SK-N-SH treated with all-trans-retinoic acid at 6 μM for 48 hours (cell line): ENCODE measurements around the gene TERC.

Experiments used
- ARNTL ChIP-seq: fragments of 450-650 bp; formaldehyde crosslinking; IDR thresholded peaks from 2 replicates; pipeline ENCODE4 v1.5.0; 2020; ENCODE audit warnings: low read depth, mild to moderate bottlenecking, moderate library complexity, borderline replicate concordance
- CREB5 ChIP-seq: fragments of 250-450 bp; sonication (Bioruptor Pico); IDR thresholded peaks from 2 replicates; pipeline ENCODE4 v1.5.1; 2020; ENCODE audit warnings: low read depth, mild to moderate bottlenecking, moderate library complexity
- CSRNP3 ChIP-seq: fragments of 250-450 bp; sonication (Bioruptor Pico); IDR thresholded peaks from 2 replicates; pipeline ENCODE4 v1.5.1; 2021; ENCODE audit warnings: mild to moderate bottlenecking, moderate library complexity
- ESRRG ChIP-seq: fragments of 250-450 bp; sonication (Bioruptor Pico); IDR thresholded peaks from 2 replicates; pipeline ENCODE4 v1.6.1; 2021; ENCODE audit warnings: mild to moderate bottlenecking
- PATZ1 ChIP-seq: fragments of 250-450 bp; sonication (Bioruptor Pico); IDR thresholded peaks from 2 replicates; pipeline ENCODE4 v1.8.0; 2020; ENCODE audit warnings: mild to moderate bottlenecking, moderate library complexity, borderline replicate concordance
- PPARA ChIP-seq: fragments of 250-450 bp; sonication (Bioruptor Pico); IDR thresholded peaks from 2 replicates; pipeline ENCODE4 v1.5.0; 2020; ENCODE audit warnings: mild to moderate bottlenecking, borderline replicate concordance
- RARB ChIP-seq: fragments of 250-450 bp; sonication (Bioruptor Pico); IDR thresholded peaks from 2 replicates; pipeline ENCODE4 v1.8.0; 2021; ENCODE audit warnings: mild to moderate bottlenecking, moderate library complexity
- TCF4 ChIP-seq: fragments of 250-450 bp; sonication (Bioruptor Pico); IDR thresholded peaks from 2 replicates; pipeline ENCODE4 v1.8.0; 2021; ENCODE audit warnings: mild to moderate bottlenecking, moderate library complexity, borderline replicate concordance
- TSHZ2 ChIP-seq: fragments of 250-450 bp; sonication (Bioruptor Pico); IDR thresholded peaks from 2 replicates; pipeline ENCODE4 v1.5.0; 2020; ENCODE audit warnings: mild to moderate bottlenecking, moderate library complexity
- ZC3H10 ChIP-seq: fragments of 250-450 bp; sonication (Bioruptor Pico); IDR thresholded peaks from 2 replicates; pipeline ENCODE4 v1.5.1; 2021; ENCODE audit warnings: mild to moderate bottlenecking, moderate library complexity
- ZFP3 ChIP-seq: fragments of 250-450 bp; sonication (Bioruptor Pico); IDR thresholded peaks from 2 replicates; pipeline ENCODE4 v1.5.0; 2020; ENCODE audit warnings: mild to moderate bottlenecking, moderate library complexity
- ZFP30 ChIP-seq: fragments of 450-650 bp; formaldehyde crosslinking; IDR thresholded peaks from 2 replicates; pipeline ENCODE4 v1.5.0; 2022; ENCODE audit warnings: mild to moderate bottlenecking, moderate library complexity

DNA sequence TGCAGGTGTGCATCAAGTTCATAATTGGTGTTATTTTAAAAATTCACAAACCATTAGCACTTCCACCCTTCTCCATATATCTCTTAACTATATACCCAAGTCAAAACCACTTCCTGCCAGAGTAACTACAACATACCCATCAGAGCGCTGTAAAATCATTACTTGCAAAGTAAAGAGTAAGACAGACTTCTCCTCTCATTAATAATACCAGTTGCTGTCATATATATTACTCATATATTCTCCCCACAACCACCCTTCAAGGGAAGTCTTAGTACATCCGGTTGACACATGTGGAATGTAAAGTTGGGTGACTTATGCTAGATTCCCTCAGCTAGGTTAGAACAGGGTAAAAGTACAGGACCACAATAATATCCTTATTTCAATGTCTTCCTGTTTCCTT, 5.6 kb downstream of the TERC start:
- TF ChIP-seq TSHZ2 (CRISPR knock-in tag) (no peak), TCF4 (no peak), CSRNP3 (CRISPR knock-in tag) (no peak), ARNTL (CRISPR knock-in tag) (no peak), RARB (no peak), CREB5 (CRISPR knock-in tag) (no peak), PATZ1 (CRISPR knock-in tag) (no peak), ZFP30 (CRISPR knock-in tag) (no peak), ESRRG (CRISPR knock-in tag) (no peak), ZC3H10 (CRISPR knock-in tag) (no peak), PPARA (CRISPR knock-in tag) (no peak), ZFP3 (CRISPR knock-in tag) (no peak)
